Mesothelial cell of epicardium (in vitro differentiated cells): ENCODE data around the gene RDH8. TPM values are rescaled to one million over a fixed set of nuclear protein-coding genes. Genes with fewer than 3 reads are reported as not detected.
"Not testable (repeated sequence)": the region's sequence is repeated elsewhere in the genome, so short reads cannot be mapped to it uniquely, and the experiment has no call there.

Experiments
- DNase-seq, 2 experiments: peaks; one replicate each; pipeline ENCODE4 v3.0.0; 2021; ENCODE audit warnings: low spot score in 2 of 2; ENCODE audit not compliant: unreplicated experiment in 2 of 2
- H3K27ac Mint-ChIP-seq: 2 replicates; pipeline ENCODE4 v1.8.0; 2021; ENCODE audit warnings: mixed read lengths
- H3K27me3 Mint-ChIP-seq: 2 replicates; pipeline ENCODE4 v1.8.0; 2021; ENCODE audit warnings: low read depth, mixed read lengths
- H3K36me3 Mint-ChIP-seq: 2 replicates; pipeline ENCODE4 v1.8.0; 2021; ENCODE audit warnings: mixed read lengths
- H3K4me1 Mint-ChIP-seq: 2 replicates; pipeline ENCODE4 v1.8.0; 2021; ENCODE audit warnings: mixed read lengths
- H3K4me3 Mint-ChIP-seq: 2 replicates; pipeline ENCODE4 v1.8.0; 2021; ENCODE audit warnings: mild to moderate bottlenecking, moderate library complexity, mixed read lengths
- H3K9me3 Mint-ChIP-seq: 2 replicates; pipeline ENCODE4 v1.8.0; 2021; ENCODE audit warnings: mixed read lengths
- total RNA-seq: library from RNA; stranded (reverse); gene quantifications from 3 replicates; pipeline ENCODE4 v1.2.1, GENCODE V29; 2021
- TF ChIP-seq, protein P1 (sequence below): fragments of 200-600 bp; sonication (generic); IDR thresholded peaks from one replicate; pipeline ENCODE4 v1.5.0; 2021; ENCODE audit warnings: antibody characterized with exemption; ENCODE audit not compliant: unreplicated experiment

The RDH8 gene
- total RNA-seq, 1 donor from 2014 or later = not detected

DNA sequence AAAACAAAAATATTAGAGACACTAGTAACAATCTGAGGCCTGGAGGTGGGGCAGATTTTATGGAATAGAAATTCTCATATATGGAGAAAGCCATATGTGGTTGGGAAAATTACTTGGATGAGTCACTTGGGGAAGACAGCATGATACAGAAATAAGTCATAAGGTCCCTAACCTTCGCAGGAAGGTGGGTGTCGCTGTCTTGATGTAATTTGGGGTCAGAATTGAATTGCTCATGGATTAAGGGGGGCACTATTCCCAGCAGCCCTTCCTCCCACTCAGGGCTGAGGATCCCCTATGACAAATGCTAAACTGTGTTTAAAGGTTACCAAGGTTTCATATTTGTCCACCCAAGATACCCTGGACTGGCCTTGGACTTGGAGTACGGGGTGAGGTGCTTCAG lies 5.0 kb downstream of the RDH8 start:
- H3K9me3 Mint-ChIP-seq = no peaks in the 10 kb centered on the region
- peaks cover 40% of the 10 kb centered on the region for H3K27me3 Mint-ChIP-seq
- TF ChIP-seq, protein P1, sequence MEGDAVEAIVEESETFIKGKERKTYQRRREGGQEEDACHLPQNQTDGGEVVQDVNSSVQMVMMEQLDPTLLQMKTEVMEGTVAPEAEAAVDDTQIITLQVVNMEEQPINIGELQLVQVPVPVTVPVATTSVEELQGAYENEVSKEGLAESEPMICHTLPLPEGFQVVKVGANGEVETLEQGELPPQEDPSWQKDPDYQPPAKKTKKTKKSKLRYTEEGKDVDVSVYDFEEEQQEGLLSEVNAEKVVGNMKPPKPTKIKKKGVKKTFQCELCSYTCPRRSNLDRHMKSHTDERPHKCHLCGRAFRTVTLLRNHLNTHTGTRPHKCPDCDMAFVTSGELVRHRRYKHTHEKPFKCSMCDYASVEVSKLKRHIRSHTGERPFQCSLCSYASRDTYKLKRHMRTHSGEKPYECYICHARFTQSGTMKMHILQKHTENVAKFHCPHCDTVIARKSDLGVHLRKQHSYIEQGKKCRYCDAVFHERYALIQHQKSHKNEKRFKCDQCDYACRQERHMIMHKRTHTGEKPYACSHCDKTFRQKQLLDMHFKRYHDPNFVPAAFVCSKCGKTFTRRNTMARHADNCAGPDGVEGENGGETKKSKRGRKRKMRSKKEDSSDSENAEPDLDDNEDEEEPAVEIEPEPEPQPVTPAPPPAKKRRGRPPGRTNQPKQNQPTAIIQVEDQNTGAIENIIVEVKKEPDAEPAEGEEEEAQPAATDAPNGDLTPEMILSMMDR = no peak
- H3K36me3 Mint-ChIP-seq = no peaks in the 10 kb centered on the region
- H3K4me3 Mint-ChIP-seq = no peak overlapping the region
- no peak for DNase-seq
- no peaks in the 10 kb centered on the region for H3K4me1 Mint-ChIP-seq
- no peak overlapping the region for H3K27ac Mint-ChIP-seq

DNA sequence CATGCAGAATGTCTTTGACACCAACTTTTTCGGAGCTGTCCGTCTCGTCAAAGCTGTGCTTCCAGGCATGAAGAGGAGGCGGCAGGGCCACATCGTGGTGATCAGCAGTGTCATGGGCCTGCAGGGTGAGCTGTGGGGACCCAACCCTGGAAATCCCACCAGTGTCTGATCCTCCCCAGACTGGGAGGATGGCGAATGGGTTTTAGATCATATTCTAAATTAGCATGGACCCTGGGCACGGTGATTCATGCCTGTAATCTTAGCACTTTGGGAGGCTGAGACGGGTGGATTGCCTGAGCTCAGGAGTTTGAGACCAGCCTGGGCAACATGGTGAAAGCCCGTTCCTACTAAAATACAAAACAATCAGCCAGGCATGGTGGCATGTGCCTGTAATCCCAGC lies 5.5 kb downstream of the RDH8 start:
- DNase-seq = no peak
- H3K36me3 Mint-ChIP-seq = no peaks in the 10 kb centered on the region
- no peak overlapping the region for H3K27ac Mint-ChIP-seq
- no peak overlapping the region for H3K4me3 Mint-ChIP-seq
- no peaks in the 10 kb centered on the region for H3K4me1 Mint-ChIP-seq
- peaks cover 35% of the 10 kb centered on the region for H3K27me3 Mint-ChIP-seq
- TF ChIP-seq, protein P1 = no peak
- H3K9me3 Mint-ChIP-seq = no peaks in the 10 kb centered on the region

DNA sequence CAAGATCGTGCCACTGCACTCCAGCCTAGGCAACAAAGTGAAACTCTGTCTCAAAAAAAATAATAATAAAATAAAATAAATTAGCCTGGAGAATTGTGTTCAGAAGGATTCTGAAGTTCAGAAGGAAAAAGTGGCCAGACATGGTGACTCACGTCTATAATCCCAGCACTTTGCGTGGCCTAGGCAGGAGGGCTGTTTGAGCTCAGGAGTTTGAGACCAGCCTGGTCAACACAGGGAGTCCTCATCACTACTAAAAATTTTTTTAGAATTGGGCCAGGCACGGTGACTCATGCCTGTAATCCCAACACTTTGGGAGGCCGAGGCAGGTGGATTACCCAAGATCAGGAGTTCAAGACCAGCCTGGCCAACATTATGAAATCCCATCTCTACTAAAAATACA lies 6.0 kb downstream of the RDH8 start:
- Mint-ChIP-seq H3K27ac (no peak overlapping the region), H3K36me3 (no peaks in the 10 kb centered on the region), H3K9me3 (no peaks in the 10 kb centered on the region), H3K4me1 (no peaks in the 10 kb centered on the region), H3K4me3 (no peak overlapping the region), H3K27me3 (peaks cover 32% of the 10 kb centered on the region)
- DNase-seq = no peak
- TF ChIP-seq, protein P1 = no peak

DNA sequence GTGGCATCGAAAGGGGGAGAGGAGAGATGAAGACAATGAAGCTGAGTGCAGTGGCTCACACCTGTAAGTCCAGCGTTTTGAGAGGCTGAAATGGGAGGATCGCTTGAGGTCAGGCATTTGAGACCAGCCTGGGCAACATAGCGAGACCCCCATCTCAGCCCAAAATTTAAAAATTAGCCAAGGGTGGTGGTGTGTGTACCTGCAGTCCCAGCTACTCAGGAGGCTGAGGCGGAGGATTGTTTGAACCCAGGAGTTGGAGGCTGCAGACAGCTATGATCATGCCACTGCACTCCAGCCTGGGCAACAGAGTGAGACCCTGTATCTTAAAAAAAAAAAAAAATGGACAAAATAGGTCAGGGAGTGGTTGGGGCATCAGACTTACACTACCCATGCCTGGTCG lies 7.6 kb downstream of the RDH8 start:
- H3K36me3 Mint-ChIP-seq = no peaks in the 10 kb centered on the region
- H3K27me3 Mint-ChIP-seq = peaks cover 30% of the 10 kb centered on the region
- TF ChIP-seq, protein P1 = no peak
- no peak overlapping the region for H3K4me3 Mint-ChIP-seq
- no peaks in the 10 kb centered on the region for H3K4me1 Mint-ChIP-seq
- H3K9me3 Mint-ChIP-seq = no peaks in the 10 kb centered on the region
- H3K27ac Mint-ChIP-seq = no peak overlapping the region
- DNase-seq = no peak

DNA sequence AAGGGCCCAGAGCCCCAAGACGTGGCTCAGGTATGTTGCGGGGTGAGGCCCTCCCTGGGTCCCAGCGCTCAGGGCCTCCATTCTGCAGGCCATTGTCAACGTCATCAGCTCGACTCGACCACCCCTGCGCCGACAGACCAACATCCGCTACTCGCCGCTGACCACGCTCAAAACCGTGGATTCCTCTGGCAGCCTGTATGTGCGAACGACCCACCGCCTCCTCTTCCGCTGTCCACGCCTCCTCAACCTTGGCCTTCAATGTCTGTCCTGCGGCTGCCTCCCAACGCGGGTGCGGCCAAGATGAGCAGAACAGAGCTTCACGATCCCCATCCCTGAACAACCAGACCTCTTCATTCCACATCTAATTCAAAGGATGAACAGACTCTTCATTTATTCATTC lies 8.2 kb downstream of the RDH8 start:
- H3K4me3 Mint-ChIP-seq = no peak overlapping the region
- no peaks in the 10 kb centered on the region for H3K36me3 Mint-ChIP-seq
- peaks cover 33% of the 10 kb centered on the region for H3K27me3 Mint-ChIP-seq
- H3K9me3 Mint-ChIP-seq = no peaks in the 10 kb centered on the region
- TF ChIP-seq, protein P1 = no peak
- no peaks in the 10 kb centered on the region for H3K4me1 Mint-ChIP-seq
- H3K27ac Mint-ChIP-seq = no peak overlapping the region
- DNase-seq = no peak

DNA sequence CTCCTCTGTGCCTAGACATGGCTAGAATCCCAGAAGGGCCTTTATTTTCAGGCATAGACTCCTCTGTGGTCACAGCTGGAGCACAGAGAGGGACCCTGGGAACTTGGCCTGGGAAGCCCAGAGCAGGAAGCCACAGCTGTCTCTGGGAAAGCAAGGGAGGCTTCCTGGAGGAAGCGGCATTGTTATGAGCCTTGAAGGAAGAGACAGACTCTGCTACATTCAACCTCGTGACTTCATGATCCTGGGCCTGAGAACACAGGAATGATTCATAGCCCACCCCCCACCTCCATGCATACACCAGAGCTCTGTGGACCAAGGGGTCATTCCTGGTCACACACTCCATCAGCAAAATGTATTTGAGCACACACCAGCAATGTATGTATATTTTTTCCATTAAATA lies 8.6 kb downstream of the RDH8 start:
- no peak for DNase-seq
- Mint-ChIP-seq H3K4me3 (no peak overlapping the region), H3K36me3 (no peaks in the 10 kb centered on the region), H3K4me1 (no peaks in the 10 kb centered on the region), H3K9me3 (no peaks in the 10 kb centered on the region), H3K27ac (no peak overlapping the region), H3K27me3 (peaks cover 34% of the 10 kb centered on the region)
- TF ChIP-seq, protein P1 = no peak

DNA sequence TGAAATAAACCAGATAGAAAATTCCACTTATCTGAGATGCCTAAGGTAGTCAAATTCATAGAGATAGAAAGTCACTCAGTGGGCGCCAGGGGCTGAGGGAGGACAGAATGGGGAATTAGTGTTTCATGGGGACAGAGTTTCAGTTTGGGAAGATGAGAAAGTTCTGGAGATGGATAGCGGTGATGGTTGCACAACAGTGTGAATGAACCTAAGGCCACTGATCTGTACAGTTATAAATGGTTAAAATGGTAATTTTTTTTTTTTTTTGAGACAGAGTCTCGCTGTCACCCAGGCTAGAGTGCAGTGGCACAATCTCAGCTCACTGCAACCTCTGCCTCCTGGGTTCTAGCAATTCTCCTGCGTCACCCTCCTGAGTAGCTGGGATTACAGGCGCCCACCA lies 9.8 kb downstream of the RDH8 start:
- not testable (repeated sequence) for H3K4me3 Mint-ChIP-seq, H3K9me3 Mint-ChIP-seq, H3K4me1 Mint-ChIP-seq, DNase-seq, H3K27ac Mint-ChIP-seq, H3K36me3 Mint-ChIP-seq
- H3K27me3 Mint-ChIP-seq = peaks cover 33% of the 10 kb centered on the region
